Esophagus squamous epithelium (tissue), 4 donors: Measurements from ENCODE around the gene IFI44L.

Experiments
- POLR2A ChIP-seq, 4 donors: fragments of 450-650 bp; IDR thresholded peaks; one replicate each; pipeline ENCODE4 v1.6.1; 2017; ENCODE audit warnings: antibody characterized with exemption in 4 of 4, mild to moderate bottlenecking in 4 of 4, moderate library complexity in 3 of 4
- TF ChIP-seq, protein P1 (sequence below), 6 experiments: fragments of 450-650 bp in 4 of 6; fragments of 200-600 bp in 2 of 6; sonication (generic) in 2 of 6; IDR thresholded peaks; one replicate each; pipeline ENCODE4 v1.5.1; 2016 to 2019; ENCODE audit warnings: antibody characterized with exemption in 6 of 6, mild to moderate bottlenecking in 4 of 6, moderate library complexity in 4 of 6

DNA sequence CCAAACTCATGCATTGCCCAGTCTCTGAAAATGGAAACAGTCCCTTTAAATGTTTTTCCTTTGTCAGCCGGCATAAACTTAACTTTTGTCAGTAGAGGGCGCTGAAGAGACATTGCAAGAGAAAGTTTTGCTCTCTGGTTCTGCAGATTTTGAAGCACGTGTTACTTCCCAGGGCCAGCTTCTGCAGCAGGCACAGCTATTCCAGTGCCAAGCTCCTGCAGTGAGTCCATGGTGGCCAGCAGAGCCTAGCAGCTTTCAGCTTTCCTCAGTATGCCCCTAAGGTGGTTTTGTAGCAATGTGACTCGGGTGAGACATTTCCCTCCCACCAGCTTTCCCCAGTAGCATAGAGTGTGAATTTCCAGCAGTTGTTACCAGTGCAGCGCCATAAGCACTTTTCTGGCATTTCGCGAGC lies 2.6 kb upstream of the IFI44L start:
- no peak for TF ChIP-seq POLR2A (IDR thresholded peaks at IDR 0.05)
- TF ChIP-seq, protein P1, sequence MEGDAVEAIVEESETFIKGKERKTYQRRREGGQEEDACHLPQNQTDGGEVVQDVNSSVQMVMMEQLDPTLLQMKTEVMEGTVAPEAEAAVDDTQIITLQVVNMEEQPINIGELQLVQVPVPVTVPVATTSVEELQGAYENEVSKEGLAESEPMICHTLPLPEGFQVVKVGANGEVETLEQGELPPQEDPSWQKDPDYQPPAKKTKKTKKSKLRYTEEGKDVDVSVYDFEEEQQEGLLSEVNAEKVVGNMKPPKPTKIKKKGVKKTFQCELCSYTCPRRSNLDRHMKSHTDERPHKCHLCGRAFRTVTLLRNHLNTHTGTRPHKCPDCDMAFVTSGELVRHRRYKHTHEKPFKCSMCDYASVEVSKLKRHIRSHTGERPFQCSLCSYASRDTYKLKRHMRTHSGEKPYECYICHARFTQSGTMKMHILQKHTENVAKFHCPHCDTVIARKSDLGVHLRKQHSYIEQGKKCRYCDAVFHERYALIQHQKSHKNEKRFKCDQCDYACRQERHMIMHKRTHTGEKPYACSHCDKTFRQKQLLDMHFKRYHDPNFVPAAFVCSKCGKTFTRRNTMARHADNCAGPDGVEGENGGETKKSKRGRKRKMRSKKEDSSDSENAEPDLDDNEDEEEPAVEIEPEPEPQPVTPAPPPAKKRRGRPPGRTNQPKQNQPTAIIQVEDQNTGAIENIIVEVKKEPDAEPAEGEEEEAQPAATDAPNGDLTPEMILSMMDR (IDR thresholded peaks at IDR 0.05) = peak; percentile 67 to 92 (median 80)
